Stimulated activated CD4-positive, alpha-beta T cell treated with anti-CD3 and anti-CD28 coated beads, Interleukin-4, amount 100 ng/mL, for 24 hours (primary cell): ENCODE results near the gene CFAP161.

ENCODE experiments used
- DNase-seq: peaks from one replicate; pipeline ENCODE4 v3.0.0-alpha.2; 2020

CFAP161 gene

GRCh38 chr15:81133782-81134461 is at the start of gene CFAP161:
Gene CFAP161, plus strand, starts transcription at chr15:81134270. Its CDS starts 60 bp downstream, at chr15:81134330.
- peak; percentile 28 for DNase-seq

GRCh38 chr15:81084716-81085115 is 49.4 kb upstream of the CFAP161 start:
- DNase-seq: no peak

- no peak for DNase-seq
Observed at GRCh38 chr15:81085213-81085612, 48.9 kb upstream of the CFAP161 start.

GRCh38 chr15:81085898-81086297 is 48.2 kb upstream of the CFAP161 start:
- no peak for DNase-seq

GRCh38 chr15:81087066-81087465 is 47.0 kb upstream of the CFAP161 start:
- no peak for DNase-seq

GRCh38 chr15:81087694-81088093 is 46.4 kb upstream of the CFAP161 start:
- no peak for DNase-seq

GRCh38 chr15:81088470-81089013 is 45.5 kb upstream of the CFAP161 start:
- no peak for DNase-seq

GRCh38 chr15:81091889-81092558 is 42.0 kb upstream of the CFAP161 start:
- no peak for DNase-seq

- DNase-seq: no peak
Observed at GRCh38 chr15:81092559-81092902, 41.5 kb upstream of the CFAP161 start.

- no peak for DNase-seq
Observed at GRCh38 chr15:81093961-81094360, 40.1 kb upstream of the CFAP161 start.

- no peak for DNase-seq
Observed at GRCh38 chr15:81095690-81096365, 38.2 kb upstream of the CFAP161 start.

- DNase-seq: no peak
Observed at GRCh38 chr15:81096398-81096797, 37.7 kb upstream of the CFAP161 start.

GRCh38 chr15:81097116-81097889 is 36.8 kb upstream of the CFAP161 start:
- no peak for DNase-seq

GRCh38 chr15:81097890-81098280 is 36.2 kb upstream of the CFAP161 start:
- DNase-seq: no peak

GRCh38 chr15:81098349-81098748 is 35.7 kb upstream of the CFAP161 start:
- no peak for DNase-seq

GRCh38 chr15:81098861-81099651 is 35.0 kb upstream of the CFAP161 start:
- no peak for DNase-seq

GRCh38 chr15:81101894-81102815 is 31.9 kb upstream of the CFAP161 start:
- no peak for DNase-seq

GRCh38 chr15:81103857-81104256 is 30.2 kb upstream of the CFAP161 start:
- no peak for DNase-seq

- no peak for DNase-seq
Observed at GRCh38 chr15:81105545-81105944, 28.5 kb upstream of the CFAP161 start.

- DNase-seq: peak; percentile 40
Observed at GRCh38 chr15:81106560-81106959, 27.5 kb upstream of the CFAP161 start.

- no peak for DNase-seq
Observed at GRCh38 chr15:81107889-81108288, 26.2 kb upstream of the CFAP161 start.
